AG04449 (cell line): Measurements from ENCODE around the gene TAS2R30.
"Not testable (repeated sequence)": the region's sequence is repeated elsewhere in the genome, so short reads cannot be mapped to it uniquely, and the experiment has no call there.

Experiments
- CTCF ChIA-PET: fragments of 350-600 bp; formaldehyde crosslinking; extraction: SDS; loops from one replicate; lab custom pipeline; 2021; ENCODE audit warnings: antibody characterized with exemption; lab: Yijun Ruan, JAX
- POLR2A ChIA-PET: fragments of 400-600, 350-600 bp; formaldehyde crosslinking; extraction: SDS; loops from one replicate; lab custom pipeline; 2020; ENCODE audit warnings: antibody characterized with exemption, inconsistent platforms; lab: Yijun Ruan, JAX
- DNase-seq: peaks from one replicate; pipeline ENCODE4 v3.0.0-alpha.2; 2010; ENCODE audit warnings: low read depth, low spot score
- H3K4me3 ChIP-seq: 2 replicates; pipeline ENCODE4 v1.5.1; 2011; ENCODE audit warnings: low read depth, mild to moderate bottlenecking, control low read depth, low read length
- TF ChIP-seq, protein P1 (sequence below): IDR thresholded peaks from one replicate; pipeline ENCODE4 v1.5.1; 2011; ENCODE audit warnings: mild to moderate bottlenecking, moderate library complexity, low read length, control low read depth, inconsistent platforms; ENCODE audit not compliant: insufficient read depth; ENCODE audit errors: missing control alignments

Gene TAS2R30

DNA sequence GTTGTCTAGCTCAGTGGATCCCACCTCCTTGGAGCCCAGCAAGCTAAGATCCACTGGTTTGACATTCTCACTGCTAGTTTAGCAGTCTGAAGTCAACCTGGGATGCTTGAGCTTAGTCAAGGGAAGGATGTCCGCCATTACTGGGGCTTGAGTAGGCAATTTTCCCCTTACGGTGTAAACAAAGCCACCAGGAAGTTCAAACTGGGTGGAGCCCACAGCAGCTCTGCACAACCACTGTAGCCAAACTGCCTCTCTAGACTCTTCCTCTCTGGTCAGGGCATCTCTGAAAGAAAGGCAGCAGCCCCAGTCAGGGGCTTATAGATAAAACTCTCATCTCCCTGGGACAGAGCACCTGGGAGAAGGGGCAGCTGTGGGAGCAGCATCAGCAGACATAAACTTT, 25.6 kb downstream of the TAS2R30 start:
- ChIA-PET POLR2A (no interaction called here), CTCF (no interaction called here)
- DNase-seq: no peak
- H3K4me3 ChIP-seq: no peak overlapping the region
- TF ChIP-seq, protein P1, sequence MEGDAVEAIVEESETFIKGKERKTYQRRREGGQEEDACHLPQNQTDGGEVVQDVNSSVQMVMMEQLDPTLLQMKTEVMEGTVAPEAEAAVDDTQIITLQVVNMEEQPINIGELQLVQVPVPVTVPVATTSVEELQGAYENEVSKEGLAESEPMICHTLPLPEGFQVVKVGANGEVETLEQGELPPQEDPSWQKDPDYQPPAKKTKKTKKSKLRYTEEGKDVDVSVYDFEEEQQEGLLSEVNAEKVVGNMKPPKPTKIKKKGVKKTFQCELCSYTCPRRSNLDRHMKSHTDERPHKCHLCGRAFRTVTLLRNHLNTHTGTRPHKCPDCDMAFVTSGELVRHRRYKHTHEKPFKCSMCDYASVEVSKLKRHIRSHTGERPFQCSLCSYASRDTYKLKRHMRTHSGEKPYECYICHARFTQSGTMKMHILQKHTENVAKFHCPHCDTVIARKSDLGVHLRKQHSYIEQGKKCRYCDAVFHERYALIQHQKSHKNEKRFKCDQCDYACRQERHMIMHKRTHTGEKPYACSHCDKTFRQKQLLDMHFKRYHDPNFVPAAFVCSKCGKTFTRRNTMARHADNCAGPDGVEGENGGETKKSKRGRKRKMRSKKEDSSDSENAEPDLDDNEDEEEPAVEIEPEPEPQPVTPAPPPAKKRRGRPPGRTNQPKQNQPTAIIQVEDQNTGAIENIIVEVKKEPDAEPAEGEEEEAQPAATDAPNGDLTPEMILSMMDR: no peak

DNA sequence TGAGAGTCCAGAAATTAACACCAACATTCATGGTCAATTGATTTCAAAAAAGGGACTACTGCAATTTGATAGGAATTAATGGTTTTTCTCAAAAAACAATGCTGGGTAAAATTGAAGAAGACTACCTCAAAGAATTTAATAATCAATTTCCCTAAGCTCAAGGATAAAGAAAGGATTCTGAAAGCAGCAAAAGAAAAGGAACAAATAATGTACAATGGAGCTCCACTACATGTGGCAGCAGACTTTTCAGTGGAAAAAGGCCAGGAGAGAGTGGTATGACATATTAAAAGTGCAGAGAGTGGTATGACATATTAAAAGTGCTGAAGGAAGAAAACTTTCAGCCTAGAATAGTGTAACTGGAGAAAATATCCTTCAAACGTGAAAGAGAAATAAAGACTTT, 26.7 kb downstream of the TAS2R30 start:
- TF ChIP-seq, protein P1: no peak
- DNase-seq: no peak
- CTCF ChIA-PET: no interaction called here
- POLR2A ChIA-PET: no interaction called here
- H3K4me3 ChIP-seq: no peak overlapping the region

DNA sequence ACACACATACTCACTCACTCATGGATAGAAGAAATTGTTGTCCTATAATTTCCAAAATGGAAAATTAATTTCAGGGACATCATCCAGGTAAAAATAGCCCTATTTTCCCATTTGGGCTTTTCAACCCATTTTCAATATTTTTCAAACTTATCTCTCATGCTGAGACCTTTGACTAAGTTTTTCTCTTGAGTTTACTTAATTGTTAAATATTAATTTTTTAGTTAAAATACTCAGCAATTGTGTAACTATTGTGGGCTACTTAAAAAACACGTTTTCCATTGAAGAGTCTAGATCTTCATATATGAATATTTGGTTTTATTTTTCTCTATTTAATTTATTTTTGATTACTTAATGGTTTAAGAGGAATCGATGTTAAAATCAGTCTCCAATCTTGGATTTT, 28.2 kb downstream of the TAS2R30 start:
- TF ChIP-seq, protein P1: no peak
- POLR2A ChIA-PET: no interaction called here
- CTCF ChIA-PET: no interaction called here
- DNase-seq: no peak
- no peak overlapping the region for H3K4me3 ChIP-seq

DNA sequence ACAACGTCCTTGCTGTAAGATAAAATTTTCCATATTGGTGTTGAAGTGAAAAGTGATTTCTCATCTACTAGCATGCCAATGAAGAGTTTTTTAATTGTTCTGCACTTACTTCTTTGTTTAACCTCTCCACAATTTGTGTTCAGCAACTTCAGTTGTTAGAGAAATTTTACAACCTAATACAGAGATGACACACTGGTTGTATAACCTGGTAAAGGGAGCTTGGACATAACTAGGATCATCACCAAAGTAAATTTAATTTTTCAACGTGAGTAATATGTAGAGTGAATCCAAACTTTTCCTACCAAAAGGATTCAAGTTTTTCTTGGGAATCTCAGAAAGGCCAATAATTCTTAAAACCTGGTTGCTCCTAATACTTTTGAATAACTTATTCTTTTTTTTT, 28.9 kb downstream of the TAS2R30 start:
- CTCF ChIA-PET: no interaction called here
- no peak for DNase-seq
- POLR2A ChIA-PET: no interaction called here
- TF ChIP-seq, protein P1: no peak
- no peak overlapping the region for H3K4me3 ChIP-seq

DNA sequence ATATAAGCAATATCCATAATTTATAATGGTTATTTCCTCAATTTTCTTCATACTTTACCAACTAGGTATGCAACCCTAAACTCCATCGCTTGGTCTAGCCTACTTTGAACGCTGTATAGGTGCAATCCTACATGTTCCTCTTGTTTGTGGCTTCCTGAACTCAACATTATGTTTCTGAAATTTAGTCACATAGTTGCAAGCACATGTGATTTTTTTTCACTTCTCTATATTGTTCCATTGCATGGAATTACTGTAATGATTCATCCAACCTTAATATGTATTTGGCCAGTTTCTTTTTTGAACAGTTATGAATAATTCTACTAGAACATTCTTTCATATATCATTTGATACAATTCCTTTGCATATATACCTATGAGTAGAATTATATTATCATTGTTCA, 39.5 kb downstream of the TAS2R30 start:
- CTCF ChIA-PET, H3K4me3 ChIP-seq, POLR2A ChIA-PET, DNase-seq: not testable (repeated sequence)

DNA sequence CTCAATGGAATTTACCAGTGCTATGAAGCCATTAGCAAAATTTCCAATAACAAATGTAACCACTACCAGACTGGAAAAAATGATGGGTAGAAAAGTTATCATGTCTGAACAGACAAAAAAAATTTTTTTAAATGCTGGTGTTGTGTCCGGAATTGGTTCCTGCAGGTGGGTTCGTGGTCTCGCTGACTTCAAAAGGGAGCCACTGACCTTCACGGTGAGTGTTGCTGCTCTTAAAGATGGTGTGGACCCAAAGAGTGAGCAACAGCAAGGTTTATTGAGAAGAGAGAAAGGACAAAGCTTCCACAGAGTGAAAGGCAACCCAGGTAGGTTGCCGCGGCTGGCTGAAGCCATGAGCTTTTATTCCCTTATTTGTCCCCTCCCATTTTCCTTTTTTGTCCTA, 42.3 kb downstream of the TAS2R30 start, which contains the start of gene TAS2R43:
TAS2R43 (minus strand) TSS at position 186 of the 400 bp plus-strand sequence; CDS start at position 102, 84 bp downstream.
- TF ChIP-seq, protein P1: no peak
- ChIA-PET POLR2A (no interaction called here), CTCF (no interaction called here)

DNA sequence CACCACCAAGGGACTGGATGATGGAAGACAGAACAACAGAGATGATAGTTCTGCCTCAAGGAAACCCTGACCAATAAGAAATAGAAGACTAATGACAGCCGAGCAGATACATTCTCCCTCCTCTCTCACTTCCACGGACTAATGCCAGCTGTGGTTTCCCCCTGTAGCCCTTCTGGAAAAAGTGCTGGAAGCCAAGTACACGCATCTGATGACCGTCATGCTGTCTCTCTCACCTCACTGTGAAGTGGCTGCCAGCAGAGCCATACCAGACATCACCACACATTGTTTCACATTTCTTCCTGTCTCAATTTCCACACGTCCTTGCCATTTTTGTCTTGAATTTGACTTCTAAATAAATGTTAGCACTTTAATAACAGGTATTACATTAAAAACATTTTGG, 45.2 kb downstream of the TAS2R30 start:
- DNase-seq: no peak
- ChIA-PET POLR2A (no interaction called here), CTCF (no interaction called here)
- TF ChIP-seq, protein P1: no peak
- H3K4me3 ChIP-seq: no peak overlapping the region

More for the DNA sequence above, 42.3 kb downstream of the TAS2R30 start, which contains the start of gene TAS2R43:
- H3K4me3 ChIP-seq: no peak within 1 kb of the TSS
- no peak for DNase-seq
